Keratinocyte (primary cell): Measurements from ENCODE around the gene PDZD2. TPM values are rescaled to one million over a fixed set of nuclear protein-coding genes. Genes with fewer than 3 reads are reported as not detected.

Source experiments
- DNase-seq: peaks from one replicate; pipeline ENCODE4 v3.0.0-alpha.2; 2011; ENCODE audit warnings: low read depth, missing footprints, low spot score
- FAIRE-seq: peaks from 2 replicates; lab custom pipeline; 2011; peaks lifted over from hg19 to GRCh38; lab: Jason Lieb, UNC
- H2AFZ ChIP-seq: 2 replicates; pipeline ENCODE4 v1.6.0; 2012; ENCODE audit warnings: low read length, control low read depth, inconsistent platforms; ENCODE audit not compliant: control insufficient read depth
- H3K27ac ChIP-seq: 2 replicates; pipeline ENCODE4 v1.5.1; 2011; ENCODE audit warnings: low read length; ENCODE audit not compliant: control insufficient read depth, insufficient read depth
- H3K27me3 ChIP-seq: 3 replicates; pipeline ENCODE4 v1.6.0; 2011; ENCODE audit warnings: low read length; ENCODE audit not compliant: control insufficient read depth, insufficient read depth; ENCODE audit errors: extremely low read depth
- H3K36me3 ChIP-seq, 2 experiments: 2 replicates in 1 of 2; 3 replicates in 1 of 2; pipeline ENCODE4 v1.5.1; 2011; ENCODE audit warnings: low read length in 2 of 2, mild to moderate bottlenecking in 1 of 2; ENCODE audit not compliant: control insufficient read depth in 2 of 2, insufficient read depth in 2 of 2; ENCODE audit errors: extremely low read depth in 1 of 2
- H3K4me1 ChIP-seq: 3 replicates; pipeline ENCODE4 v1.5.1; 2011; ENCODE audit warnings: low read length; ENCODE audit not compliant: control insufficient read depth, insufficient read depth; ENCODE audit errors: extremely low read depth
- H3K4me2 ChIP-seq: 3 replicates; pipeline ENCODE4 v1.6.0; 2011; ENCODE audit warnings: low read depth, low read length; ENCODE audit not compliant: control insufficient read depth, insufficient read depth; ENCODE audit errors: extremely low read depth
- H3K4me3 ChIP-seq, 3 experiments: fragments of 200-600 bp in 1 of 3; sonication (generic) in 1 of 3; 2 replicates in 2 of 3; 3 replicates in 1 of 3; pipeline ENCODE4 v1.5.1; 2011 to 2016; ENCODE audit warnings: low read length in 3 of 3, mild to moderate bottlenecking in 3 of 3, control low read depth in 2 of 3, inconsistent platforms in 1 of 3, low read depth in 1 of 3, mixed read lengths in 1 of 3, mixed run types in 1 of 3, moderate library complexity in 1 of 3; ENCODE audit not compliant: control insufficient read depth in 2 of 3, insufficient read depth in 2 of 3; ENCODE audit errors: extremely low read depth in 1 of 3
- H3K79me2 ChIP-seq: 2 replicates; pipeline ENCODE4 v1.6.0; 2012; ENCODE audit warnings: low read length; ENCODE audit not compliant: control insufficient read depth, insufficient read depth
- H3K9ac ChIP-seq: 3 replicates; pipeline ENCODE4 v1.6.0; 2011; ENCODE audit warnings: low read length; ENCODE audit not compliant: control insufficient read depth, insufficient read depth; ENCODE audit errors: extremely low read depth
- H3K9me1 ChIP-seq: 3 replicates; pipeline ENCODE4 v1.6.0; 2011; ENCODE audit warnings: low read length; ENCODE audit not compliant: control insufficient read depth, insufficient read depth; ENCODE audit errors: extremely low read depth
- H3K9me3 ChIP-seq: 2 replicates; pipeline ENCODE4 v1.5.1; 2012; ENCODE audit warnings: low read depth, low read length; ENCODE audit not compliant: control insufficient read depth
- H4K20me1 ChIP-seq: 3 replicates; pipeline ENCODE4 v1.6.0; 2011; ENCODE audit warnings: low read length; ENCODE audit not compliant: control insufficient read depth, insufficient read depth; ENCODE audit errors: extremely low read depth
- CTCF ChIP-seq, 3 experiments: IDR thresholded peaks in 1 of 3; conservative IDR thresholded peaks in 1 of 3; optimal IDR thresholded peaks in 1 of 3; 2 replicates in 2 of 3; 3 replicates in 1 of 3; pipeline versions ENCODE3 to v1.5.1; 2011; ENCODE audit warnings: low read length in 3 of 3, mild to moderate bottlenecking in 3 of 3, moderate library complexity in 2 of 3, control low read depth in 1 of 3, inconsistent platforms in 1 of 3; ENCODE audit not compliant: insufficient read depth in 2 of 3; ENCODE audit errors: extremely low read depth in 1 of 3
- EZH2 ChIP-seq: IDR thresholded peaks from one replicate; pipeline ENCODE4 v1.6.1; 2012; ENCODE audit warnings: inconsistent platforms, mild to moderate bottlenecking, low read length, moderate library complexity
- dilution Hi-C: fragments of 300-500 bp; cut with MboI; formaldehyde crosslinking; loops from one replicate; pipeline ENCODE4 v1.7.0; 2020; ENCODE audit warnings: low sequenced_read_pairs; ENCODE audit not compliant: extremely low pct_ligation_motif_present
- polyA plus RNA-seq, 5 experiments: library from polyadenylated mRNA; depleted of rRNA in 3 of 5; stranded (reverse) in 3 of 5; stranded (forward) in 1 of 5; unstranded in 1 of 5; fragments of >200 nt; gene quantifications; 1 replicate in 1 of 5; 2 replicates in 3 of 5; 3 replicates in 1 of 5; pipeline versions ENCODE4 v1.2.1 to v1.2.3, GENCODE V29; 2011 to 2012; ENCODE audit warnings: missing spikeins in 2 of 5, low read depth in 1 of 5, low replicate concordance in 1 of 5

PDZD2 gene
- polyA plus RNA-seq, 1 donor (not counting 4 experiments of a cell fraction or from before 2014, with no cell fraction given), result 7.3 TPM

DNA sequence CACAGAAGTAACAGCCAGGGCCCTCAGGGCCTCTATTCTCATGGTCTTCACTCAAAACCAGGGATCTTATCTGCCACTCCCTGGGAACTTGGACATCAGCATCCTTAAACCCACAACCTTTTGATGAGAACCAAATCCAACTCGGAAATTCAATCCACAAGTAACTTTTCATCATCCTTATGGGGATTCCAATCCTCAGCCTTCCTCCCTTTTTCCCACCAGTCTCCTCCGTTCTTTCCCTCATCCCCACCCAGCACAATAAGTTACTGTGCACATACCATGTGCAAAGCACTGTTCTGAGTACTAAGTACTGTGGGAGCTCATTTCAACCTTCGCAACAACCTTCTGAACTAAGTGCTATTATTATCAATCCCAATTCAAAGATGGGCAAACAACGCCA lies 518.1 kb downstream of the PDZD2 start:
- no peaks in the 10 kb centered on the region for H3K9me3 ChIP-seq
- peaks cover 93% of the 10 kb centered on the region for H3K79me2 ChIP-seq
- peaks cover 0 to 7% of the 10 kb centered on the region in 2 experiments for H3K36me3 ChIP-seq
- no peak overlapping the region for H3K27ac ChIP-seq
- peaks cover 15% of the 10 kb centered on the region for H4K20me1 ChIP-seq
- DNase-seq (no peak), FAIRE-seq (no peak)
- H3K4me2 ChIP-seq, result no peak overlapping the region
- no peak for TF ChIP-seq EZH2
- no peak for TF ChIP-seq CTCF (optimal IDR thresholded peaks at IDR 0.05 in 1 of 3, IDR thresholded peaks at IDR 0.05 in 1 of 3, conservative IDR thresholded peaks at IDR 0.05 in 1 of 3; ENCODE audit: extremely low read depth in 1 of 3, insufficient read depth in 2 of 3, low read length in 3 of 3)
- H3K9me1 ChIP-seq, result no peaks in the 10 kb centered on the region
- no peak overlapping the region for H2AFZ ChIP-seq
- no peak overlapping the region for H3K9ac ChIP-seq
- no peaks in the 10 kb centered on the region for H3K27me3 ChIP-seq
- dilution Hi-C loops, result no loop called here
- no peaks in the 10 kb centered on the region for H3K4me1 ChIP-seq
- H3K4me3 ChIP-seq, result no peak overlapping the region

DNA sequence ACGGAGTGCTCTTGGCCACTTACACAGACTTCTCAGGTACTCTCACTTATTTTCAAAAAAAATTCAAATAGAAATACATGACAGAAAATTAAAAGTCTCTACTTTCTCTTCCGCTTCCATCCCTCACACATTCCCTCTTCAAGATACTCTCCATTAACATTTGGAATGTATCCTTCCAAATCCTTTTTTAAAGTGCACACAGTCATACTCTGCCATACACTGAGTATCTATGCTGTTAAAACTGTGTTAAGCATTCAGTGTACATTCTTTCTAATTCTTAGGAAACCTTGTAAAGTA lies 519.7 kb downstream of the PDZD2 start:
- H3K27me3 ChIP-seq, result no peaks in the 10 kb centered on the region
- peaks cover 15% of the 10 kb centered on the region for H4K20me1 ChIP-seq
- no peaks in the 10 kb centered on the region for H3K4me1 ChIP-seq

More for the DNA sequence above, 519.7 kb downstream of the PDZD2 start:
- no peak for DNase-seq
- H2AFZ ChIP-seq, result no peak overlapping the region
- no peak overlapping the region for H3K4me3 ChIP-seq
- FAIRE-seq, result no peak
- no peaks in the 10 kb centered on the region for H3K9me1 ChIP-seq
- H3K4me2 ChIP-seq, result no peak overlapping the region
- no peak overlapping the region for H3K27ac ChIP-seq
- dilution Hi-C loops, result no loop called here
- peaks cover 0 to 7% of the 10 kb centered on the region in 2 experiments for H3K36me3 ChIP-seq
- peaks cover 89% of the 10 kb centered on the region for H3K79me2 ChIP-seq
- no peak overlapping the region for H3K9ac ChIP-seq
- TF ChIP-seq CTCF (optimal IDR thresholded peaks at IDR 0.05 in 1 of 3, IDR thresholded peaks at IDR 0.05 in 1 of 3, conservative IDR thresholded peaks at IDR 0.05 in 1 of 3; ENCODE audit: extremely low read depth in 1 of 3, insufficient read depth in 2 of 3, low read length in 3 of 3), result no peak
- TF ChIP-seq EZH2, result no peak
- H3K9me3 ChIP-seq, result no peaks in the 10 kb centered on the region
